Smooth muscle cell (in vitro differentiated cells): Measurements from ENCODE around the gene KDR. TPM values are rescaled to one million over a fixed set of nuclear protein-coding genes. Genes with fewer than 3 reads are reported as not detected.

Source experiments
- DNase-seq: peaks from one replicate; lab custom pipeline; 2025; ENCODE audit not compliant: unreplicated experiment; lab: John Stamatoyannopoulos, UW
- H2AFZ ChIP-seq: fragments of 200-600 bp; sonication (generic); 2 replicates; pipeline ENCODE4 v1.6.0; 2016; ENCODE audit warnings: antibody characterized with exemption, low read depth, mild to moderate bottlenecking
- H3F3A ChIP-seq: fragments of 200-600 bp; sonication (generic); 2 replicates; pipeline ENCODE4 v1.6.0; 2017; ENCODE audit warnings: antibody characterized with exemption, low read depth
- H3K27ac ChIP-seq: fragments of 200-600 bp; sonication (generic); 2 replicates; pipeline ENCODE4 v1.5.1; 2016; ENCODE audit warnings: low read depth, mild to moderate bottlenecking
- H3K27me3 ChIP-seq: fragments of 200-600 bp; sonication (generic); 2 replicates; pipeline ENCODE4 v1.6.1; 2016; ENCODE audit warnings: low read depth, mild to moderate bottlenecking
- H3K36me3 ChIP-seq: fragments of 200-600 bp; sonication (generic); 2 replicates; pipeline ENCODE4 v1.5.1; 2016; ENCODE audit warnings: low read depth
- H3K4me1 ChIP-seq: fragments of 200-600 bp; sonication (generic); 2 replicates; pipeline ENCODE4 v1.5.1; 2016; ENCODE audit warnings: low read depth
- H3K4me2 ChIP-seq: fragments of 200-600 bp; sonication (generic); 2 replicates; pipeline ENCODE4 v1.6.0; 2016; ENCODE audit warnings: mild to moderate bottlenecking
- H3K4me3 ChIP-seq: fragments of 200-600 bp; sonication (generic); 2 replicates; pipeline ENCODE4 v1.5.1; 2016; ENCODE audit warnings: mild to moderate bottlenecking
- H3K79me2 ChIP-seq: fragments of 200-600 bp; sonication (generic); 2 replicates; pipeline ENCODE4 v1.6.0; 2016; ENCODE audit warnings: low read depth, mild to moderate bottlenecking
- H3K9ac ChIP-seq: fragments of 200-600 bp; sonication (generic); 2 replicates; pipeline ENCODE4 v1.6.0; 2016; ENCODE audit warnings: low read depth
- H3K9me3 ChIP-seq: fragments of 200-600 bp; sonication (generic); replicated peaks from 2 replicates; pipeline ENCODE4 v1.5.1; 2016; ENCODE audit warnings: low read depth
- H4K20me1 ChIP-seq: fragments of 200-600 bp; sonication (generic); 2 replicates; pipeline ENCODE4 v1.6.0; 2016; ENCODE audit warnings: low read depth
- CTCF ChIP-seq: fragments of 200-600 bp; sonication (generic); IDR thresholded peaks from 2 replicates; pipeline ENCODE4 v1.5.1; 2017; ENCODE audit warnings: borderline replicate concordance, mild to moderate bottlenecking, antibody characterized with exemption; ENCODE audit not compliant: insufficient read depth, poor library complexity, severe bottlenecking
- WGBS: methylation state at CpG from one replicate; pipeline ENCODE4 v1.1.7; 2016; ENCODE audit warnings: low lambda C conversion rate; 5-methylcytosine and 5-hydroxymethylcytosine counted together
- polyA plus RNA-seq: library from polyadenylated mRNA; unstranded; fragments of >200 nt; fragmentation: Nextera tagmentation; extraction: Ambion mirVana; gene quantifications from 2 replicates; pipeline ENCODE4 v1.2.1, GENCODE V29; 2016
- total RNA-seq: library from RNA; depleted of rRNA; stranded (reverse); fragments of >200 nt; gene quantifications from 2 replicates; pipeline ENCODE4 v1.2.3, GENCODE V29; 2014

Gene KDR
- total and polyA plus RNA-seq, 2 experiments from 2014 or later, result 27.7 to 56.3 TPM

GRCh38 chr4:55170462-55170861 lies 45.1 kb upstream of the KDR start:
- H3K27ac ChIP-seq, result no peak overlapping the region
- H3K36me3 ChIP-seq, result no peaks in the 10 kb centered on the region
- TF ChIP-seq CTCF, result no peak
- no peak for DNase-seq
- no peaks in the 10 kb centered on the region for H3K27me3 ChIP-seq
- H3K9ac ChIP-seq, result no peak overlapping the region
- 66% methylated on average over 6 of the region's 6 CpGs for WGBS
- H3K9me3 ChIP-seq, result no peaks in the 10 kb centered on the region
- no peaks in the 10 kb centered on the region for H4K20me1 ChIP-seq
- H3K4me3 ChIP-seq, result no peak overlapping the region
- no peak overlapping the region for H2AFZ ChIP-seq
- H3K4me1 ChIP-seq, result peaks cover 4% of the 10 kb centered on the region
- H3F3A ChIP-seq, result peaks cover 5% of the 10 kb centered on the region
- H3K4me2 ChIP-seq, result no peak overlapping the region
- no peaks in the 10 kb centered on the region for H3K79me2 ChIP-seq

GRCh38 chr4:55169352-55169961 lies 44.1 kb upstream of the KDR start:
- no peaks in the 10 kb centered on the region for H3F3A ChIP-seq
- H3K4me1 ChIP-seq, result no peaks in the 10 kb centered on the region
- no peak overlapping the region for H2AFZ ChIP-seq
- H3K4me2 ChIP-seq, result no peak overlapping the region
- H3K4me3 ChIP-seq, result no peak overlapping the region
- no peak for DNase-seq
- H3K27me3 ChIP-seq, result no peaks in the 10 kb centered on the region
- TF ChIP-seq CTCF, result no peak
- no peaks in the 10 kb centered on the region for H4K20me1 ChIP-seq
- H3K9ac ChIP-seq, result no peak overlapping the region
- H3K79me2 ChIP-seq, result no peaks in the 10 kb centered on the region
- no peaks in the 10 kb centered on the region for H3K9me3 ChIP-seq
- H3K27ac ChIP-seq, result no peak overlapping the region
- H3K36me3 ChIP-seq, result no peaks in the 10 kb centered on the region
- 60% methylated on average over 12 of the region's 12 CpGs for WGBS

GRCh38 chr4:55162396-55162795 lies 37.0 kb upstream of the KDR start:
- TF ChIP-seq CTCF, result no peak
- Histone ChIP-seq H3K9me3 (no peaks in the 10 kb centered on the region), H3K27ac (no peak overlapping the region), H3K9ac (no peak overlapping the region), H3K4me1 (no peaks in the 10 kb centered on the region), H3F3A (no peaks in the 10 kb centered on the region), H3K27me3 (no peaks in the 10 kb centered on the region), H3K4me2 (no peak overlapping the region), H3K79me2 (no peaks in the 10 kb centered on the region), H3K4me3 (no peak overlapping the region), H3K36me3 (no peaks in the 10 kb centered on the region), H2AFZ (no peak overlapping the region), H4K20me1 (no peaks in the 10 kb centered on the region)
- WGBS, result 97% methylated on average over 1 of the region's 1 CpG
- no peak for DNase-seq

GRCh38 chr4:55161739-55162138 lies 36.3 kb upstream of the KDR start:
- no peaks in the 10 kb centered on the region for H4K20me1 ChIP-seq
- no peaks in the 10 kb centered on the region for H3K4me1 ChIP-seq
- H3K9ac ChIP-seq, result no peak overlapping the region
- no peaks in the 10 kb centered on the region for H3K36me3 ChIP-seq
- H3K4me3 ChIP-seq, result no peak overlapping the region
- H3K79me2 ChIP-seq, result no peaks in the 10 kb centered on the region
- H3K27me3 ChIP-seq, result no peaks in the 10 kb centered on the region
- no peak overlapping the region for H3K4me2 ChIP-seq
- no peaks in the 10 kb centered on the region for H3K9me3 ChIP-seq
- no peak for TF ChIP-seq CTCF
- H2AFZ ChIP-seq, result no peak overlapping the region
- WGBS, result 75% methylated on average over 6 of the region's 6 CpGs
- no peaks in the 10 kb centered on the region for H3F3A ChIP-seq
- no peak overlapping the region for H3K27ac ChIP-seq
- no peak for DNase-seq
